ENCODE results near the gene PIP5KL1. TPM values are rescaled to one million over a fixed set of nuclear protein-coding genes. Genes with fewer than 3 reads are reported as not detected.

The PIP5KL1 gene
- total and polyA plus RNA-seq, 4 donors, result 2.0 to 9.0 (median 4.9) TPM

- Histone ChIP-seq H3K36me3 (ENCODE audit: control insufficient read depth in 4 of 4, insufficient read depth in 4 of 4, low read length in 4 of 4) (peaks cover 0 to 12% (median 0%) of the 10 kb centered on the region in 4 donors), H3K27me3 (ENCODE audit: control insufficient read depth in 3 of 3, insufficient read depth in 3 of 3, low read length in 2 of 3) (no peaks in the 10 kb centered on the region), H3K9me3 (ENCODE audit: control insufficient read depth in 4 of 4, insufficient read depth in 3 of 4, low read length in 3 of 4) (no peaks in the 10 kb centered on the region), H3K27ac (ENCODE audit: low read depth in 1 of 2, low read length in 1 of 2) (peak within 1 kb of the TSS; percentile 5 to 65), H3K9ac (ENCODE audit: insufficient read depth in 1 of 2, low read length in 2 of 2) (peak within 1 kb of the TSS in 1 of 2 donors; percentile 65), H3K4me3 (peak within 1 kb of the TSS; percentile 64), H3K4me1 (ENCODE audit: control insufficient read depth in 5 of 5, insufficient read depth in 5 of 5, low read length in 5 of 5) (peaks cover 2 to 16% (median 13%) of the 10 kb centered on the region in 5 donors)
- no peak for TF ChIP-seq CTCF (IDR thresholded peaks at IDR 0.05; ENCODE audit: control extremely low read depth, extremely low read depth)
- WGBS, 2 donors, result 2% methylated on average over 69 to 71 of the region's 71 CpGs
- ATAC-seq (ENCODE audit: insufficient read depth, low FRiP score), result peak; percentile 90
- peak; percentile 93 to 97 (median 95) for DNase-seq
Measured at GRCh38 chr9:127916720-127917581, 13.6 kb downstream of the PIP5KL1 start, which contains the start of gene ST6GALNAC4. TSS of gene ST6GALNAC4 (minus strand) at chr9:127917041. CDS start at chr9:127916419, 622 bp downstream.

GRCh38 chr9:127915801-127916719, 14.5 kb downstream of the PIP5KL1 start:
- DNase-seq (no peak), ATAC-seq (ENCODE audit: insufficient read depth, low FRiP score) (no peak)
- Histone ChIP-seq H3K4me3 (peak overlapping the region; percentile 64), H3K4me1 (ENCODE audit: control insufficient read depth in 5 of 5, insufficient read depth in 5 of 5, low read length in 5 of 5) (peaks cover 2 to 13% (median 13%) of the 10 kb centered on the region in 5 donors), H3K36me3 (ENCODE audit: control insufficient read depth in 4 of 4, insufficient read depth in 4 of 4, low read length in 4 of 4) (peaks cover 0 to 14% (median 2%) of the 10 kb centered on the region in 4 donors), H3K9ac (ENCODE audit: insufficient read depth in 1 of 2, low read length in 2 of 2) (peak overlapping the region in 1 of 2 donors; percentile 65), H3K27ac (ENCODE audit: low read depth in 1 of 2, low read length in 1 of 2) (peak overlapping the region; percentile 5 to 27), H3K9me3 (ENCODE audit: control insufficient read depth in 4 of 4, insufficient read depth in 3 of 4, low read length in 3 of 4) (no peaks in the 10 kb centered on the region), H3K27me3 (ENCODE audit: control insufficient read depth in 3 of 3, insufficient read depth in 3 of 3, low read length in 2 of 3) (no peaks in the 10 kb centered on the region)
- 20 to 23% methylated on average over 27 of the region's 27 CpGs for WGBS, 2 donors
- TF ChIP-seq CTCF (IDR thresholded peaks at IDR 0.05; ENCODE audit: control extremely low read depth, extremely low read depth), result no peak

- 76 to 83% methylated on average over 5 of the region's 5 CpGs for WGBS, 2 donors
- Histone ChIP-seq H3K9me3 (ENCODE audit: control insufficient read depth in 4 of 4, insufficient read depth in 3 of 4, low read length in 3 of 4) (no peaks in the 10 kb centered on the region), H3K36me3 (ENCODE audit: control insufficient read depth in 4 of 4, insufficient read depth in 4 of 4, low read length in 4 of 4) (peaks cover 0 to 21% (median 3%) of the 10 kb centered on the region in 4 donors), H3K4me1 (ENCODE audit: control insufficient read depth in 5 of 5, insufficient read depth in 5 of 5, low read length in 5 of 5) (peaks cover 2 to 15% (median 13%) of the 10 kb centered on the region in 5 donors), H3K27me3 (ENCODE audit: control insufficient read depth in 3 of 3, insufficient read depth in 3 of 3, low read length in 2 of 3) (no peaks in the 10 kb centered on the region), H3K4me3 (no peak overlapping the region), H3K27ac (ENCODE audit: low read depth in 1 of 2, low read length in 1 of 2) (no peak overlapping the region), H3K9ac (ENCODE audit: insufficient read depth in 1 of 2, low read length in 2 of 2) (no peak overlapping the region)
- no peak for TF ChIP-seq CTCF (IDR thresholded peaks at IDR 0.05; ENCODE audit: control extremely low read depth, extremely low read depth)
- DNase-seq, result no peak
- no peak for ATAC-seq (ENCODE audit: insufficient read depth, low FRiP score)
Measured at GRCh38 chr9:127915325-127915752, 15.2 kb downstream of the PIP5KL1 start.
